LHCN-M2 (cell line): ENCODE measurements around the gene HMGN4. TPM values are rescaled to one million over a fixed set of nuclear protein-coding genes. Genes with fewer than 3 reads are reported as not detected.
"Not testable (repeated sequence)": the region's sequence is repeated elsewhere in the genome, so short reads cannot be mapped to it uniquely, and the experiment has no call there.

Experiments used
- DNase-seq: peaks from one replicate; pipeline ENCODE4 v3.0.0-alpha.2; 2012; ENCODE audit warnings: low read depth
- total RNA-seq: library from RNA; depleted of rRNA; stranded (reverse); fragments of >200 nt; gene quantifications from 2 replicates; pipeline ENCODE4 v1.2.3, GENCODE V29; 2014

The HMGN4 gene
- total RNA-seq, 1 experiment from 2014 or later, result 72.8 TPM

GRCh38 chr6:26522486-26523228, 15.5 kb upstream of the HMGN4 start:
- DNase-seq, result not testable (repeated sequence)

GRCh38 chr6:26524314-26524713, 13.9 kb upstream of the HMGN4 start:
- not testable (repeated sequence) for DNase-seq

GRCh38 chr6:26524722-26525370, 13.3 kb upstream of the HMGN4 start:
- DNase-seq, result no peak

- no peak for DNase-seq
Observed at GRCh38 chr6:26525838-26526237, 12.3 kb upstream of the HMGN4 start.

- no peak for DNase-seq
Observed at GRCh38 chr6:26526928-26527327, 11.2 kb upstream of the HMGN4 start.

- no peak for DNase-seq
Observed at GRCh38 chr6:26530203-26530602, 8.0 kb upstream of the HMGN4 start.

GRCh38 chr6:26531897-26532296, 6.3 kb upstream of the HMGN4 start:
- DNase-seq, result no peak

GRCh38 chr6:26532699-26533531, 5.3 kb upstream of the HMGN4 start:
- peak; percentile 94 for DNase-seq

GRCh38 chr6:26533532-26533931, 4.6 kb upstream of the HMGN4 start:
- DNase-seq, result no peak

- no peak for DNase-seq
Observed at GRCh38 chr6:26534681-26535465, 3.3 kb upstream of the HMGN4 start.

GRCh38 chr6:26536571-26537159, 1.5 kb upstream of the HMGN4 start:
- DNase-seq, result peak; percentile 72

GRCh38 chr6:26537160-26537845, 863 bp upstream of the HMGN4 start:
- DNase-seq, result peak; percentile 96

GRCh38 chr6:26538572-26538902, 371 bp downstream of the HMGN4 start:
- no peak for DNase-seq

GRCh38 chr6:26539071-26539615, 977 bp downstream of the HMGN4 start:
- no peak for DNase-seq

- no peak for DNase-seq
Observed at GRCh38 chr6:26541579-26541978, 3.4 kb downstream of the HMGN4 start.

- DNase-seq, result no peak
Observed at GRCh38 chr6:26543953-26544352, 5.8 kb downstream of the HMGN4 start.

GRCh38 chr6:26544473-26544872, 6.3 kb downstream of the HMGN4 start:
- no peak for DNase-seq

- DNase-seq, result no peak
Observed at GRCh38 chr6:26545627-26546026, 7.5 kb downstream of the HMGN4 start.

- DNase-seq, result not testable (repeated sequence)
Observed at GRCh38 chr6:26547363-26547762, 9.2 kb downstream of the HMGN4 start.

- no peak for DNase-seq
Observed at GRCh38 chr6:26550250-26550993, 12.3 kb downstream of the HMGN4 start.
